Kidney epithelial cell (primary cell): ENCODE results near the gene WEE2. TPM values are rescaled to one million over a fixed set of nuclear protein-coding genes. Genes with fewer than 3 reads are reported as not detected.

Experiments used
- DNase-seq: peaks from one replicate; pipeline ENCODE4 v3.0.0-alpha.2; 2010; ENCODE audit warnings: low read depth
- H3K27me3 ChIP-seq: 2 replicates; pipeline ENCODE4 v1.6.0; 2011; ENCODE audit warnings: low read length; ENCODE audit not compliant: control insufficient read depth, insufficient read depth
- H3K36me3 ChIP-seq: 2 replicates; pipeline ENCODE4 v1.5.1; 2011; ENCODE audit warnings: low read length; ENCODE audit not compliant: control insufficient read depth, insufficient read depth
- H3K4me3 ChIP-seq: 2 replicates; pipeline ENCODE4 v1.5.1; 2011; ENCODE audit warnings: low read depth, mild to moderate bottlenecking, control low read depth, low read length
- CTCF ChIP-seq: IDR thresholded peaks from 2 replicates; pipeline ENCODE4 v1.5.1; 2011; ENCODE audit warnings: mild to moderate bottlenecking, moderate library complexity, low read length, control low read depth, inconsistent platforms; ENCODE audit not compliant: insufficient read depth, poor library complexity, severe bottlenecking
- total RNA-seq: library from RNA; depleted of rRNA; stranded (reverse); fragments of >200 nt; gene quantifications from 2 replicates; pipeline ENCODE4 v1.2.3, GENCODE V29; 2015

Gene WEE2
- total RNA-seq, 1 donor from 2014 or later = not detected

GRCh38 chr7:141715794-141716689, 7.9 kb downstream of the WEE2 start:
- no peak for TF ChIP-seq CTCF
- no peaks in the 10 kb centered on the region for H3K36me3 ChIP-seq
- H3K27me3 ChIP-seq = no peaks in the 10 kb centered on the region
- no peak overlapping the region for H3K4me3 ChIP-seq
- DNase-seq = no peak

- no peak for DNase-seq
- H3K27me3 ChIP-seq = no peaks in the 10 kb centered on the region
- no peak for TF ChIP-seq CTCF
- no peaks in the 10 kb centered on the region for H3K36me3 ChIP-seq
- no peak overlapping the region for H3K4me3 ChIP-seq
Measured at GRCh38 chr7:141717450-141717849, 9.3 kb downstream of the WEE2 start.

GRCh38 chr7:141722529-141722928, 14.4 kb downstream of the WEE2 start:
- DNase-seq = no peak
- no peak for TF ChIP-seq CTCF
- H3K36me3 ChIP-seq = no peaks in the 10 kb centered on the region
- H3K27me3 ChIP-seq = no peaks in the 10 kb centered on the region
- no peak overlapping the region for H3K4me3 ChIP-seq

- Histone ChIP-seq H3K27me3 (no peaks in the 10 kb centered on the region), H3K4me3 (no peak overlapping the region), H3K36me3 (no peaks in the 10 kb centered on the region)
- TF ChIP-seq CTCF = no peak
- no peak for DNase-seq
Measured at GRCh38 chr7:141729020-141729419, 20.9 kb downstream of the WEE2 start.

- Histone ChIP-seq H3K4me3 (no peak overlapping the region), H3K36me3 (no peaks in the 10 kb centered on the region), H3K27me3 (no peaks in the 10 kb centered on the region)
- DNase-seq = no peak
- TF ChIP-seq CTCF = no peak
Measured at GRCh38 chr7:141731476-141732149, 23.5 kb downstream of the WEE2 start.
